ENCODE measurements around the gene IFIT1.
"Not testable (repeated sequence)": the region's sequence is repeated elsewhere in the genome, so short reads cannot be mapped to it uniquely, and the experiment has no call there.

The IFIT1 gene

GRCh38 chr10:89444819-89445218 lies 52.4 kb downstream of the IFIT1 start:
- DNase-seq = not testable (repeated sequence)

GRCh38 chr10:89450901-89451300 lies 58.5 kb downstream of the IFIT1 start:
- no peak for DNase-seq

- DNase-seq = no peak
These were observed 59.8 kb downstream of the IFIT1 start for GRCh38 chr10:89452193-89452592.

GRCh38 chr10:89454561-89455347 lies 62.3 kb downstream of the IFIT1 start:
- DNase-seq = no peak

All from CD4-positive, alpha-beta T cell treated with Interleukin-12 subunit alpha and Interleukin-12 subunit beta, for 1 hour (primary cell).